SJSA1 (cell line): Measurements from ENCODE around the gene SNX20. TPM values are rescaled to one million over a fixed set of nuclear protein-coding genes. Genes with fewer than 3 reads are reported as not detected.

ENCODE experiments used
- DNase-seq, 2 experiments: peaks; one replicate each; pipeline ENCODE4 v3.0.0-alpha.2; 2015 to 2020; ENCODE audit warnings: low spot score in 2 of 2, low read depth in 1 of 2
- H3K27ac ChIP-seq: fragments of 250-450 bp; sonication (Bioruptor Pico); 2 replicates; pipeline ENCODE4 v1.5.1; 2020; ENCODE audit warnings: mild to moderate bottlenecking, moderate library complexity
- H3K27me3 ChIP-seq: fragments of 250-450 bp; sonication (Bioruptor Pico); replicated peaks from 2 replicates; pipeline ENCODE4 v1.5.1; 2020; ENCODE audit warnings: mild to moderate bottlenecking, moderate library complexity
- H3K36me3 ChIP-seq: fragments of 250-450 bp; sonication (Bioruptor Pico); 2 replicates; pipeline ENCODE4 v1.5.1; 2020; ENCODE audit warnings: mild to moderate bottlenecking
- H3K4me1 ChIP-seq: fragments of 250-450 bp; sonication (Bioruptor Pico); replicated peaks from 2 replicates; pipeline ENCODE4 v1.6.1; 2021; ENCODE audit warnings: mild to moderate bottlenecking
- H3K4me3 ChIP-seq: fragments of 250-450 bp; sonication (Bioruptor Pico); 2 replicates; pipeline ENCODE4 v1.5.1; 2020; ENCODE audit warnings: mild to moderate bottlenecking
- H3K9me3 ChIP-seq: fragments of 250-450 bp; sonication (Bioruptor Pico); replicated peaks from 2 replicates; pipeline ENCODE4 v1.5.1; 2020; ENCODE audit warnings: mild to moderate bottlenecking
- total RNA-seq: library from RNA; depleted of rRNA; stranded (reverse); fragments of >200 nt; shearing (Covaris generic); gene quantifications from 2 replicates; pipeline ENCODE4 v1.2.3, GENCODE V29; 2014

The SNX20 gene
- total RNA-seq, 1 experiment from 2014 or later: not detected

DNA sequence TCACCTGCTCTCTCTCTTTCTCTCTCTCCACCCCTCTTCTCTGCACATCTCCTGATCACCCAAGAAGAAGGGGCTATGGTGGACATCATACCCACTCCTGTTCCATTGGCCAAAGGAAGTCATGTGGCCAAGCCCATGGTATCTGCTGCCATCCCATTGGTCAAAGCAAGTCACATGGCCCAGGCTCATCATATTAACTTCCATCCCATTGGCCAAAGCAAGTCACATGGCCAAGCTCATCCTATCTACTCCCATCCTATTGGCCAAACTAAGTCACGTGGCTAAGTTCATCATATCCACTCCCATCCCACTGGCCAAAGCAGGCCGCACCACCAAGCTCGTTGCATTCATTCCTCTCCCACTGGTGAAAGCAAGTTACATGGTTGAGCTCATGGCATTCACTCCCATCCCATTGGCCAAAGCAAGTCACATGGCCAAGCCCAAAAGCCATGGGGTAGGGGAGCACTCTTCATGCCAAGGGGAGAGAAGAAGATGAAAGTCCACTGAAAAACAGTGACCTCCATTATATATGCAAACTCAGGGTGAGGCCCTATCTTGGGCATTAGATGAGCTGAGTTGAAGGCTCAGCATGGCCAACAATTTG is 29.2 kb downstream of the SNX20 start:
- Histone ChIP-seq H3K27ac (no peak overlapping the region), H3K36me3 (no peaks in the 10 kb centered on the region), H3K4me3 (no peak overlapping the region), H3K4me1 (no peaks in the 10 kb centered on the region), H3K9me3 (no peaks in the 10 kb centered on the region), H3K27me3 (no peaks in the 10 kb centered on the region)
- no peak for DNase-seq

DNA sequence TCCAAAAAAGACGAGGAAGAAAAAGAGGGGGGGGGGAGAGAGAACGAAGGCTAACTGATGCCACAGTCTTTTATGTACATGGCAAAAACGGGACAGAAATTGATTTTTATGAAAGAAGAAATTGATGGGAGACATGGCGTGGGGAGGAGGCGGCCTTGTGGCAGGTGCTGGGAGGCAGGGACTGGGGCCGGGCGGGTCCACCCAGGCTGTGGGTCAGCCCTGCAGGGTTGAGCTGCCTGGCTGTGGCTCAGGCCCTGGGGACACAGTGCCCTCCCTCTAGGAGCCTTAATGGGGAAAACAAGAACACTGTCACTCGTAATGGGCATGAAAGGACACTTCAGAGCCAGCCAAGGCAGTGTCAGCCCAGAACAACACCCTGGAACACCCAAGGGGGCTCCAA is 34.8 kb downstream of the SNX20 start:
- DNase-seq: no peak
- Histone ChIP-seq H3K9me3 (no peaks in the 10 kb centered on the region), H3K4me1 (no peaks in the 10 kb centered on the region), H3K36me3 (no peaks in the 10 kb centered on the region), H3K27me3 (no peaks in the 10 kb centered on the region; the same call in 1 of the 2 replicates), H3K27ac (no peak overlapping the region), H3K4me3 (no peak overlapping the region)

DNA sequence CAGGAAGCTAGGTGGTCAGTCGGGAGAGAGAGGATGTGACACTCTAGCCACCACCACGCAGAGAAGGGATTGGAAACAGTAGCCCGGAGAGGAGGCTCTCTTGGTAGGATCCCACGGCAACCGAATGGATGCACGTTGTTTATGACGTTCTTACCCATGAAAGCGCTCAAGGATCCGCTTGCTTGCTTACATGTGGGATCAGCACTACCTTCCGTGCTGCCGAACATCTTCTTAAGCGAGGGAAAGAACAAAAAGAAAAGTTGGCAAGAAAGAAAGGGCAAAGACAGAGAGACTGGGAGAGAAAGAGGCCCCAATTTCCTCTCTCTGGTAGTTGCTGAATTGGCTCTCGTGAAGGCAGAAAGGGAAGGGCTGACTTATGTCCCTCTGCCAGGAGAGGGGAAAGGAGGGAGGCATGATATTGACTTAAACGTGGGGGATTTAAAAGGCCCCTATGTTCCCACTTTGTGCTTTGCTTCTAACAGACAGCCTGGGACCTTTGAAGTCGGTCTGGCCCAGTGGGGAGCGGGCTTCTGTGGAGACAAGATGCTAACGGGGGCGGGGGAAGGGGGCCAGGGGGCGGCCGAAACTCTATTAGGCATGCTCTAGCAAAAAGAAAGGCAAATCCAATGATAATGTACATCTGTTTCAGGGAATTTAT is 35.4 kb downstream of the SNX20 start:
- Histone ChIP-seq H3K27me3 (no peaks in the 10 kb centered on the region; the same call in 1 of the 2 replicates), H3K4me3 (no peak overlapping the region), H3K9me3 (no peaks in the 10 kb centered on the region), H3K27ac (no peak overlapping the region), H3K4me1 (no peaks in the 10 kb centered on the region), H3K36me3 (no peaks in the 10 kb centered on the region)
- no peak for DNase-seq

DNA sequence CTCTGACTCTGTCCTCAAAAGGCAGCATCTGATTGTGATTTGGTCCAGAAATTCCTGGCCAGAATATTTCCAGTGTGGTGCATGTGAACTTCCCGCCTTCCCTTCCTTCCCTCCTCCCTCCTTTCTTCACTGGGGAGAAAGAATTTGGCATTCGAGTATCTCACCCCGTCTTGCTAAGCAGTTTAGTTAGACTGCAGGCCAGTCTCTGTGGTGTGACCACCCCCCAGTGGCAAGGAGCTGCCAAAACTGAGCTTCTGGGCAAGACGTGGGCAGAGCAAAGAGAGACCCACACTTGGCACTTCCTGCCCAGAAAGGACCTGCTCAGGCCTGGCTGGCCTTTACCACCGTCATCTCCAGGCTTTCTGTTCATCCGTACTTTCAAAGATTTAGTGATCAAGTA is 36.4 kb downstream of the SNX20 start:
- no peak for DNase-seq
- H3K36me3 ChIP-seq: no peaks in the 10 kb centered on the region
- H3K4me3 ChIP-seq: no peak overlapping the region
- H3K9me3 ChIP-seq: no peaks in the 10 kb centered on the region
- H3K27me3 ChIP-seq: no peaks in the 10 kb centered on the region; the same call in 1 of the 2 replicates
- no peak overlapping the region for H3K27ac ChIP-seq
- no peaks in the 10 kb centered on the region for H3K4me1 ChIP-seq

DNA sequence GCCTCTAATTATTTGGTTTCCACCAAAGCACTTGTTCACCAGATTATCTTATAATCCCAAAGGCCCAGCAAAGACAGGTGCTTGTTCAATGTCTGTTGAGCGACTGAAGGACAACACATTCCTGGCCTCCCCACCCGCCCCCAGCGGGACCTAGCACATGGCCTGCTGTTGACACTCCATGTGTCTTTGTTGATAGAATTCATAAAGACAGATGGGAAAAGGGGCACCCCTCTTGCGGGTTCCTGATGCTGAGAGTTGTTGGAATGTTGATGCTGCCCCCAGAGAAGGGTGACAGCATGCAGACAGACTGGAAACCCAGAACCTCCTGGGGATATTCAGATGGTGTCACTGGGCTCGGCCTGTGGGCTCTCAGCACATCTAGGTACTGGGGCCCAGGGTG is 36.9 kb downstream of the SNX20 start:
- no peak overlapping the region for H3K4me3 ChIP-seq
- no peaks in the 10 kb centered on the region; the same call in 1 of the 2 replicates for H3K27me3 ChIP-seq
- DNase-seq: no peak
- no peaks in the 10 kb centered on the region for H3K36me3 ChIP-seq
- H3K9me3 ChIP-seq: no peaks in the 10 kb centered on the region
- no peaks in the 10 kb centered on the region for H3K4me1 ChIP-seq
- H3K27ac ChIP-seq: no peak overlapping the region

DNA sequence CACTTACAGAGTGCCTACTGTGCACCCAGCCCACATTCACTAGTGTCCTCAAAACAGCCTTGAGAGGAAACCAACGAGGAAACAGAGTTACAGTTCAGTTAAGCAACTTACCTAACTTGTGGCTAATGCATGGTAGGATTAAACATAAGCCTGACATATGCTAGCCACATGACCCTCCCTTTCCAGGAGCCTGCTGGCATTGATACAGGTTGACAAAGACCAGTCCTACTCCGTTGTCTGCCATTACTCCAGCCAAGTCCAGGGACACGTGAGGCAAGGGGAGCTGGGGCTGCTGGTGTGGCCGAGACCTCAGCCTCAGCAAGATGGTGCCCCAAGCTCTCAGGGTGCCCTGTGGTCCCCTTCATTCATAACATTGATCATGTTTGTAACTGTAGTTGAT is 37.9 kb downstream of the SNX20 start:
- H3K4me3 ChIP-seq: no peak overlapping the region
- H3K9me3 ChIP-seq: no peaks in the 10 kb centered on the region
- H3K4me1 ChIP-seq: no peaks in the 10 kb centered on the region
- H3K36me3 ChIP-seq: no peaks in the 10 kb centered on the region
- H3K27ac ChIP-seq: no peak overlapping the region
- no peaks in the 10 kb centered on the region; the same call in 1 of the 2 replicates for H3K27me3 ChIP-seq
- no peak for DNase-seq

DNA sequence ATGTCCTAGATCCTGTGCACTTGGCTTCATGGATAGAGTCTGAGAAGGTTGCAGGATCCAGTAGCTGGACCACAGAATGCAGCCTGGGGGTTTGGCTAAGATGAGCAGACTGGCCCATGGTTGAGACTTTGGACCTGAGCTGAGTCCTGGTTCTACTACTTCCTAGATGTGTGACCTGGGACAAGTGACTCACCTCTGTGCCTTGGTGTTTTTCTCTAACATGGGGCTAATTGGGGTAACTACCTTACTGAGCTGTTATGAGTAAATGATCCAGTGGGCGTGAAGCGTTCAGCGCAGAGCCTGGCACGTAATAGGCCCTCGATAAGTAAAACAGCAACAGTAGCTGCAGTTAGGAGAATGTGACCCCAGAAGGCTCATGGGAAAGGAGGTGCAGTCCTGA is 38.8 kb downstream of the SNX20 start:
- Histone ChIP-seq H3K27me3 (no peaks in the 10 kb centered on the region; the same call in 1 of the 2 replicates), H3K27ac (no peak overlapping the region), H3K9me3 (no peaks in the 10 kb centered on the region), H3K4me1 (no peaks in the 10 kb centered on the region), H3K36me3 (no peaks in the 10 kb centered on the region), H3K4me3 (no peak overlapping the region)
- DNase-seq: no peak

DNA sequence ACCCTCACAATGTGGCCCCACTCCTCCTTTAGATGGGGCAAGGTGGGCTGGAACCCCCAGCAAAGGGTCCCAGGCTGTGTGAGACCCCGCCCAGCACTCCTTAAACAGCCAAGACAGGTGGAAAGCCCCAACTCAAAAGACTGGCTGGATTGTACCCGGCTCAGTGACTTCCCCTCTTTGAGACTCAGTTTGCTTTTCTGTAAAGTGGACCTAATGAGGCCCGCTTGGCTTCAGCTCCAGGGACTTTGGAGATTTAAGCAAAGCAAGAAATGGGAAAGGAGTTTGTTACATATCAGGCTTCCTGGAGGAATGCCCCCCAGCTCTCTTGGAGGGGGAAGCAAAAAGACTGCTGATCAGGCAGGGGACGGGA is 39.3 kb downstream of the SNX20 start:
- no peaks in the 10 kb centered on the region for H3K36me3 ChIP-seq
- no peak overlapping the region for H3K4me3 ChIP-seq
- no peaks in the 10 kb centered on the region for H3K9me3 ChIP-seq
- H3K27ac ChIP-seq: no peak overlapping the region
- no peak for DNase-seq
- no peaks in the 10 kb centered on the region; the same call in 1 of the 2 replicates for H3K27me3 ChIP-seq
- no peaks in the 10 kb centered on the region for H3K4me1 ChIP-seq

DNA sequence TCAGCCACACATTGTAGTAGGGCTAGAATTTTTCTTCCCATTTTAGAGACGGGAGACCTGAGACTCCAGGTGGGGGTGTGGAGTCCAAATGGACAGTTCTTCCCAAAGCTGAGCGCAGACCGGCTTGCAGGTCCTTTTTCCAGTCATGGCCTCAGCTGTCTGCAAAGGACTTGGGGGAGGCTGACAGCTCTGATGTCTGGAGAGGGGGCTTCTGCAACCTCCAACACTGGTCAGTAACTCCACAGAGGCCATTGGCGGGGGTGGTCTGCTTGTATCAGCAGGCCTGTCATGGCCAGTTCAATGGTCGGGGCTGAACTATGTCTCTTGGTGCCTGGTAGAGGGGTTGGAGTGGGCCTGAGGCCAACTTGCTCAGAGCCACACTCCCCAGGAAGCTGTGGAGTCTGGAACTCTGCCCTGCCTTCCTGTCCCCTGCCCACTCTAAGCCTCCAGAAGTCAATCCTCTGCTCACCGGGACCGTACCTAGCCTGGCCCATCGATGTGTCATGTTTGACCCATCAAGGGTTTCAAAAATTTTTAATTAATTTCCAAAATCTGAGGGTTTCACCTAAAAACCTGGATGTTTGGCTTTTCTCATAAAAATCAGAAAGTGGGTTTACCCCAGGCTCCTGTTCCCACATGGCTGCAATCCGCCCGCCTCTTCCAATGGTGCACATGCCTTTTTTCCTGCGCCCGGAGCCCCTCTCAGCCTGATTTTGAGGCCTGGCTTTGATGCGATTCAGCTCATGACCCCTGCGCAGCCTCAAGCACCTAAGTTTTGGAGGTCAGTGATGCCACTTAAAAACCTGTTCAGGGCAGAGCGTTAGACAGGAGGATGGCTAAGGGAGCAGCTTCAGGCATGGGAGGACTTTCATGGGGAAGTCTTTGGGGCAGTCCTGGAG is 39.9 kb downstream of the SNX20 start:
- Histone ChIP-seq H3K27ac (no peak overlapping the region), H3K4me3 (no peak overlapping the region), H3K4me1 (no peaks in the 10 kb centered on the region), H3K27me3 (no peaks in the 10 kb centered on the region; the same call in 1 of the 2 replicates), H3K9me3 (no peaks in the 10 kb centered on the region), H3K36me3 (no peaks in the 10 kb centered on the region)
- DNase-seq: no peak

DNA sequence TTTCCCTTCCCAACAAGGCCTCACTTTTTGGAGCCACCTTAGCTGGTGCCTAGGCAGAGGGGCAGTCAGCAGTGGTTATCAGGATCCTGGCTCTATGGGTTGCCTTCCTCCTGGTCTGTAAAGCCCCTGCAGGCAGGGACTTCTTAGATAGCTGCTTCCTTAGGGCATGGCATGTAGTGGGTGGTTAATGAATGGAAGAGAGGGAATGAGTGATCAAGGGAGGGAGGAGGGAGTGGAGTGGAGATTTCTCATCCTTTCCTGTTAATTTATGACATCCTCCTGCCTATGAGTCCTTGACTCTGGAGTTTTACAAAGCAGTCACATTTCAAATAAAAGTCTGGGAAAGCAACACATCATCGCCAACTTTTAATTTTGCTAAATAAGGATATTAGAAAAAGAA is 40.7 kb downstream of the SNX20 start:
- Histone ChIP-seq H3K4me3 (no peak overlapping the region), H3K9me3 (no peaks in the 10 kb centered on the region), H3K27me3 (no peaks in the 10 kb centered on the region; the same call in 1 of the 2 replicates), H3K4me1 (no peaks in the 10 kb centered on the region), H3K36me3 (no peaks in the 10 kb centered on the region), H3K27ac (no peak overlapping the region)
- no peak for DNase-seq

DNA sequence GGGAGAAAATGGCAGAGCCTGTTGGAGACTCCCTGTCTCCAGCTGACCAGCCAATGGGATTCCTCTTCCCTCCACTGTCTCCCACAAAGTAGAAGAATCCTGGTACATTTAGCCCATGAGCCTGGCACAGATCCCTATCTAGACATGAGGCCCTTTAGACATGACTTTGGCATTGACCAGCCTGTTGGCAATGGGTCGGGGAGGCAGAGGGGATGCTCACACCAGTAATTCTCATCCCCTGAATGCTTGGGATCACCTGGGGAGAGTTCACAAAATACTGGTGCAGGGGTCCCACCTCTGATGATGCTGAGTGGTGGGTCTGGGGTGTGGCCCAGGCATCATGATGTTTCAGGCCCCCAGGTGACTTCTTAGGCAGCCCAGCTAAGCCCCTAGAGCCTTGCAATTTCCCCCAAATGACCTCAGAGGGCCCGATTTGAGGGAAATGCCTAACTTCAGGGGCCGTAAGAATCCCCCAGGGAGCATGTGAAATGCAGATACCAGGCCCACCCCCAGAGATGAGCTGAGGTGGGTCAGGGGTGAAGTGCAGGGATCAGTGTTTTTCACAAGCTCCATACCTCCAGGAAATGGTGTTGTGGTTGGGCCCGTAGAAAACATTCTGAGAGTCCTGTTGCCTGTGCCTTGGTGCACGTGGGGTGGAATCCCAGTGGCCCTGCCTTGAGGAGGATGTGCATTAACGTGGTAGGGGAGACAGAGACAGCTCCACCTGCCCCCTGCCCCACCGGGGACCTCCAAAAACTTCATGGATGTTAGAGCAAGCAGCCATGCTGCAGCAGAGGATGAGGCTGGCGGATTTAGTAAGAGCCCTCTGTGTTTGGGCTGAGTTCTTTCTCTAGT is 42.1 kb downstream of the SNX20 start:
- no peaks in the 10 kb centered on the region for H3K36me3 ChIP-seq
- no peaks in the 10 kb centered on the region for H3K4me1 ChIP-seq
- no peak overlapping the region for H3K27ac ChIP-seq
- H3K4me3 ChIP-seq: no peak overlapping the region
- no peak for DNase-seq
- peaks cover 2% of the 10 kb centered on the region for H3K27me3 ChIP-seq
- no peaks in the 10 kb centered on the region for H3K9me3 ChIP-seq

DNA sequence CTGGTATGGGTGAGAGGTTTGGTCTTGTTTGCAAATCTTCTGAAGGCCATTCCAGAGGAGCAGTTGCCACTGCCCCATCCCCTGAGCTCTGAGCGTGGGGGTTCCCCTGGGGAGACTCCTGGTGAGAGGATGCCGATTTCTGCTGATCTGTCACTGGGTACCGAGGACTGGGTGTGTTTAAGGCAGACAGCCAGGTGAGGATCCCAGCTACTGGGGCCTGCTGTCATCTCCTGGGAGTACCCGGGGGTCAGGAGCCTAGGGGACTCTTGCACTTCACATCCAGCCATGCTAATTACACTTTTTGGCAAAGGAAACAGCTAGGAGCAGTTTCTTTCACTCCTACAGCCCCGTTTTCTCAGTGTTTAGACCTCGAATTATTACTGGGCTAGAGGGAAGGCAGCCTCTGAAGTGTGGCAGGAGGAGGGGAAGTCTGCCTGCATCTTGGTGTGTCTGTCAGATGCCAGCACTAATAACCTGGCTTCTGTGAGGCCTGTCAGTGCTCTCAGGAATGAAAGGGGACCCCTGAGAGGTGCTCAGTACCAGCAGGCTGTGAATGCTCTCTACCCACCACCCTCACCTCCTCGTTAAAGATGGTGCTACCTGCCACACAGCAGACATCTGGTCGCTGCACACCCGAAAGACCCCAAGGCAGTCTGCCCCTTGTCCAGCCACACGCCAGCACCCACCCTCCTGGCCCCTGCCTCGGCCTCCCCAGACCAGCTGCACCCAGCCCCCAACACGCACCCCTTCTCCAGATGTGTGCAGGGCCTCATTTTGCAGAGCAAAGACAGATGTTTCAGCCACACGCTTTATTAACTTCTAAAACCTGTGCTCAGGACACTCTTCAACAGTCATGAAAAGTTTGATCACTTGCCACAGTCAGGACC is 43.2 kb downstream of the SNX20 start:
- H3K4me3 ChIP-seq: no peak overlapping the region
- H3K4me1 ChIP-seq: no peaks in the 10 kb centered on the region
- H3K27ac ChIP-seq: no peak overlapping the region
- H3K9me3 ChIP-seq: no peaks in the 10 kb centered on the region
- H3K27me3 ChIP-seq: peaks cover 2% of the 10 kb centered on the region; the same call in 1 of the 2 replicates
- no peak for DNase-seq
- no peaks in the 10 kb centered on the region for H3K36me3 ChIP-seq
